B cell (primary cell): ENCODE results near the gene PJA1.

Experiments
- EZH2 ChIP-seq: IDR thresholded peaks from 2 replicates; pipeline ENCODE4 v1.6.1; 2012; ENCODE audit warnings: borderline replicate concordance, low read depth, mild to moderate bottlenecking, moderate library complexity, low read length; ENCODE audit not compliant: insufficient read depth, poor library complexity, severe bottlenecking
- TF ChIP-seq, protein P1 (sequence below): fragments of 200-600 bp; IDR thresholded peaks from one replicate; pipeline ENCODE4 v1.8.0; 2022; ENCODE audit warnings: antibody characterized with exemption, mild to moderate bottlenecking

DNA sequence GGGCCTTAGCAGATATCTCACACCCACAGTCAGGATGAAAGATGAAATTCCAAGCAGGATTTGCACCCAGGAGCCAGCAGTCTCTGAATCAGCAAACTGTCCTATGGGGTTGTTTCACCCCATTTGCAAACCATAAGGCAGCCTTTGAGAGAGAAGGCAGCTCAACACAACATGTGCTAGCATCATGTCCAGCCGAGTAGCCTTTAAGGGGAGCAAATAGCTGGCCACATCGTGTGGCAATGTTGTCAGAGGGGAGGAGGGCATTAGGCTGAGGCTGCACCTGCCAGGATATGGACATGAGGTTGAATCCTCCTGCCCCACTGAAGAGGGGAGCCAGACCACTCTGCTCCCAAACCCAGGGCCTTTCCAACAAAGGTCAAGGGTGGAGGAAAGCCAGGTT lies 20.6 kb upstream of the PJA1 start:
- TF ChIP-seq, protein P1, sequence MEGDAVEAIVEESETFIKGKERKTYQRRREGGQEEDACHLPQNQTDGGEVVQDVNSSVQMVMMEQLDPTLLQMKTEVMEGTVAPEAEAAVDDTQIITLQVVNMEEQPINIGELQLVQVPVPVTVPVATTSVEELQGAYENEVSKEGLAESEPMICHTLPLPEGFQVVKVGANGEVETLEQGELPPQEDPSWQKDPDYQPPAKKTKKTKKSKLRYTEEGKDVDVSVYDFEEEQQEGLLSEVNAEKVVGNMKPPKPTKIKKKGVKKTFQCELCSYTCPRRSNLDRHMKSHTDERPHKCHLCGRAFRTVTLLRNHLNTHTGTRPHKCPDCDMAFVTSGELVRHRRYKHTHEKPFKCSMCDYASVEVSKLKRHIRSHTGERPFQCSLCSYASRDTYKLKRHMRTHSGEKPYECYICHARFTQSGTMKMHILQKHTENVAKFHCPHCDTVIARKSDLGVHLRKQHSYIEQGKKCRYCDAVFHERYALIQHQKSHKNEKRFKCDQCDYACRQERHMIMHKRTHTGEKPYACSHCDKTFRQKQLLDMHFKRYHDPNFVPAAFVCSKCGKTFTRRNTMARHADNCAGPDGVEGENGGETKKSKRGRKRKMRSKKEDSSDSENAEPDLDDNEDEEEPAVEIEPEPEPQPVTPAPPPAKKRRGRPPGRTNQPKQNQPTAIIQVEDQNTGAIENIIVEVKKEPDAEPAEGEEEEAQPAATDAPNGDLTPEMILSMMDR: no peak
- TF ChIP-seq EZH2: no peak
